OCI-LY1 (cell line): ENCODE measurements around the gene DUSP9.

Experiments
- H2AFZ ChIP-seq: fragments of 200-600 bp; sonication (generic), shearing (Covaris generic); 2 replicates; pipeline ENCODE4 v1.6.0; 2014; ENCODE audit warnings: antibody characterized with exemption, mild to moderate bottlenecking, low read length
- H3F3A ChIP-seq: fragments of 200-600 bp; sonication (generic), shearing (Covaris generic); 2 replicates; pipeline ENCODE4 v1.6.0; 2014; ENCODE audit warnings: mild to moderate bottlenecking, antibody characterized with exemption, low read length, moderate library complexity; ENCODE audit not compliant: insufficient read depth
- H3K27ac ChIP-seq: fragments of 200-600 bp; sonication (generic); 2 replicates; pipeline ENCODE4 v1.5.1; 2014; ENCODE audit warnings: low read length, mixed run types, mild to moderate bottlenecking, low read depth; ENCODE audit not compliant: poor library complexity, severe bottlenecking
- H3K27me3 ChIP-seq: fragments of 200-600 bp; sonication (generic); 2 replicates; pipeline ENCODE4 v1.6.0; 2014; ENCODE audit warnings: antibody characterized with exemption, mild to moderate bottlenecking, low read length, moderate library complexity; ENCODE audit not compliant: insufficient read depth
- H3K36me3 ChIP-seq: fragments of 200-600 bp; sonication (generic); 2 replicates; pipeline ENCODE4 v1.6.1; 2014; ENCODE audit warnings: mild to moderate bottlenecking, antibody characterized with exemption, low read length, moderate library complexity, mixed read lengths; ENCODE audit not compliant: insufficient read depth
- H3K4me1 ChIP-seq: fragments of 200-600 bp; sonication (generic); 2 replicates; pipeline ENCODE4 v1.5.1; 2014; ENCODE audit warnings: mild to moderate bottlenecking, low read length, moderate library complexity; ENCODE audit not compliant: insufficient read depth, severe bottlenecking
- H3K4me2 ChIP-seq: fragments of 200-600 bp; sonication (generic), shearing (Covaris generic); 2 replicates; pipeline ENCODE4 v1.6.1; 2014; ENCODE audit warnings: low read length
- H3K4me3 ChIP-seq: fragments of 200-600 bp; sonication (generic); 2 replicates; pipeline ENCODE4 v1.5.1; 2014; ENCODE audit warnings: low read length, low read depth, mild to moderate bottlenecking, mixed read lengths; ENCODE audit not compliant: poor library complexity, severe bottlenecking
- H3K79me2 ChIP-seq: fragments of 200-600 bp; shearing (Covaris generic); 2 replicates; pipeline ENCODE4 v1.6.1; 2016; ENCODE audit warnings: mixed run types, low read length, mixed read lengths; ENCODE audit not compliant: insufficient read depth
- H3K9ac ChIP-seq: fragments of 200-600 bp; sonication (generic), shearing (Covaris generic); 2 replicates; pipeline ENCODE4 v1.6.1; 2014; ENCODE audit warnings: mild to moderate bottlenecking, low read length, mixed read lengths
- H3K9me2 ChIP-seq: fragments of 200-600 bp; sonication (generic), shearing (Covaris generic); 2 replicates; pipeline ENCODE4 v1.6.1; 2014; ENCODE audit warnings: low read depth, mild to moderate bottlenecking, low read length, mixed read lengths
- H3K9me3 ChIP-seq: fragments of 200-600 bp; shearing (Covaris generic); 2 replicates; pipeline ENCODE4 v1.6.1; 2014; ENCODE audit warnings: low read length, mixed read lengths
- H4K20me1 ChIP-seq: fragments of 200-600 bp; sonication (generic), shearing (Covaris generic); 2 replicates; pipeline ENCODE4 v1.6.0; 2016; ENCODE audit warnings: mild to moderate bottlenecking, low read length; ENCODE audit not compliant: insufficient read depth
- EZH2 ChIP-seq: fragments of 200-600 bp; sonication (generic), shearing (Covaris generic); IDR thresholded peaks from 2 replicates; pipeline ENCODE4 v1.8.0; 2017; ENCODE audit warnings: borderline replicate concordance, mixed run types, mild to moderate bottlenecking, antibody characterized with exemption, low read length, moderate library complexity, mixed read lengths
- TF ChIP-seq, protein P1 (sequence below): fragments of 200-600 bp; sonication (generic), shearing (Covaris generic); IDR thresholded peaks from 2 replicates; pipeline ENCODE4 v1.5.1; 2017; ENCODE audit warnings: mild to moderate bottlenecking, antibody characterized with exemption, low read length, moderate library complexity, mixed read lengths

Gene DUSP9

DNA sequence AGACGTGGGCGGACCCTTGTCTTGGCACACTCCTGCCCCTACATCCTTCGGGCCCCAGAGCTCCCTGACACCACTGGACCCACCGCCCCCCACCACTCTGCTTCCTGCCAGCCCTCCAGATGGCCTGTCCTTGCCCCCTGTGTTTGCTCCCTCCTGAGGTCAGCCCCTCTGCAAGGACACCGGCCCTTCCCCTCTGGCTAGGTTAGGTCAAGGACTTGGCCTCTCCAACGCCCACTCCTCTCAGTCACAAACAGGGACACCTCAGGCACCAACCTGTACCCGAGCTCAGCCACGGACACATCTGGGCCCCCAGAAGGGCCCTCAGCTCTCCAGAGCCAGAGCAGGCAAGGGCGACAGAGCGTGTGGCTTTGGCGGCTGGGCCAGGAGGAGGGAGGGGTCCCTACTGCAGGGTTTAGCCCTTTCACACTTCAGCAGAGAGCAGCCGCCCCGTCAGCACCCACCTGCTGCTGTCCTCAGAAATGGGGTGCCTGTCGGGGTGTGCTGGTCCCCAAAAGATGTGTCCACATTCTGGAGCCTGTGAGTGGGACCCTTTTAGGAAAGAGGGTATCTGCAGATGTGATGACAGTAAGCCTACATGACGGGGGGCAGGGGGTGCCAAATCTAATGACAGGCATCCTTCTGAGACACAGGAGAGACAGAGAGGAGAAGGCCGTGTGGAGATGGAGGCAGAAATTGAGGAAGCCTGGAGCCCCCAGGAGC is 23.5 kb upstream of the DUSP9 start:
- Histone ChIP-seq H3K4me1 (no peaks in the 10 kb centered on the region), H3K36me3 (no peaks in the 10 kb centered on the region), H3K4me3 (no peak overlapping the region), H3K27me3 (no peaks in the 10 kb centered on the region), H3K9me2 (no peaks in the 10 kb centered on the region), H3K4me2 (no peak overlapping the region), H3K27ac (no peak overlapping the region), H3F3A (no peaks in the 10 kb centered on the region), H2AFZ (no peak overlapping the region), H4K20me1 (no peaks in the 10 kb centered on the region), H3K9me3 (no peaks in the 10 kb centered on the region), H3K79me2 (no peaks in the 10 kb centered on the region), H3K9ac (no peak overlapping the region)
- no peak for TF ChIP-seq EZH2
- TF ChIP-seq, protein P1, sequence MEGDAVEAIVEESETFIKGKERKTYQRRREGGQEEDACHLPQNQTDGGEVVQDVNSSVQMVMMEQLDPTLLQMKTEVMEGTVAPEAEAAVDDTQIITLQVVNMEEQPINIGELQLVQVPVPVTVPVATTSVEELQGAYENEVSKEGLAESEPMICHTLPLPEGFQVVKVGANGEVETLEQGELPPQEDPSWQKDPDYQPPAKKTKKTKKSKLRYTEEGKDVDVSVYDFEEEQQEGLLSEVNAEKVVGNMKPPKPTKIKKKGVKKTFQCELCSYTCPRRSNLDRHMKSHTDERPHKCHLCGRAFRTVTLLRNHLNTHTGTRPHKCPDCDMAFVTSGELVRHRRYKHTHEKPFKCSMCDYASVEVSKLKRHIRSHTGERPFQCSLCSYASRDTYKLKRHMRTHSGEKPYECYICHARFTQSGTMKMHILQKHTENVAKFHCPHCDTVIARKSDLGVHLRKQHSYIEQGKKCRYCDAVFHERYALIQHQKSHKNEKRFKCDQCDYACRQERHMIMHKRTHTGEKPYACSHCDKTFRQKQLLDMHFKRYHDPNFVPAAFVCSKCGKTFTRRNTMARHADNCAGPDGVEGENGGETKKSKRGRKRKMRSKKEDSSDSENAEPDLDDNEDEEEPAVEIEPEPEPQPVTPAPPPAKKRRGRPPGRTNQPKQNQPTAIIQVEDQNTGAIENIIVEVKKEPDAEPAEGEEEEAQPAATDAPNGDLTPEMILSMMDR = no peak

DNA sequence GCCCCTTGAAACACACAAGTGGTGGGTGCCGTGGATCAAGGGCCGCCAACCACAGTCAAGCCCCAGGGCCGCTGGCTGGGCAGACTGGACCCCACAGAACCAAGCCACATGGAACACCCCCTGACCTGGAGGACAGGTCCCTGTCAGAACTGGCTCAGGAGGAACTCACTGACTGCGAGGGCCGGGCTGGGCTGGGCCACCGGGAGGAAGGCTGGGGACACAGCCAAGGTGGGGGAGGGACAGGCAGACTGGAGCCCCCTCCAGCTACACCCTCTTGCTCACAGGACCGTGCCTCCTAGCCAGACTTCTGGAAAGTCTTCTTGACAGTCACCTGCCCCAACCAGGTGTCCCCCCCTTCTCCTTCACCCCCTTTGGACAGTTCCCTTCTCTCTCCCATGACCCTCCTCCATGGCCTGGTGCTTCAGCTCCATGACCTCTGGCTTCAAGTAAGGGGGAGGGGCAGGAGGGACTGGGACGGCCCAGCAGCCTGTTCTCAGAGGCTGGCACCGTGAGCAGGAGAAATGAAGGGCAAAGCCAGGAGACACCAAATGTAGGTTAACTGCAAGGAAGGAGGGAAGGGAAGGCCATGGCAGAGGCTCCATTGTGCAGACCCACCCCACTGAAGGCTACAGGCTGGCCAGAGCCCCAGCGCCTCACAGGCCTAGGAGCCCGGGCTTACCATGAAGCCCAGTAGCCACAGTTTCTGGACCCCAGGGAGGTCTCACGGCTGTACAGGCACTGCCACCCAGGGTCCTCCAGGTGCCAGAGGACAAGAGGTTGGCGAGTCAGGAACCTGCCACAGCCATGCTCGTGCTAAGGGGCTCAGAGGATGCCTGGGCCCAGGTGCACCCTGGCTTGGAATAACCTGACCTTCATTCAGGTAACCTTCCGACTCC is 22.6 kb upstream of the DUSP9 start:
- no peaks in the 10 kb centered on the region for H3K27me3 ChIP-seq
- no peaks in the 10 kb centered on the region for H3K79me2 ChIP-seq
- H3K9ac ChIP-seq = no peak overlapping the region
- H3K4me2 ChIP-seq = no peak overlapping the region
- no peaks in the 10 kb centered on the region for H3K4me1 ChIP-seq
- no peaks in the 10 kb centered on the region for H4K20me1 ChIP-seq
- H3K9me2 ChIP-seq = no peaks in the 10 kb centered on the region
- no peak overlapping the region for H2AFZ ChIP-seq
- no peak overlapping the region for H3K4me3 ChIP-seq
- no peak for TF ChIP-seq EZH2
- TF ChIP-seq, protein P1 = no peak
- H3F3A ChIP-seq = no peaks in the 10 kb centered on the region
- H3K27ac ChIP-seq = no peak overlapping the region
- no peaks in the 10 kb centered on the region for H3K36me3 ChIP-seq
- no peaks in the 10 kb centered on the region for H3K9me3 ChIP-seq

DNA sequence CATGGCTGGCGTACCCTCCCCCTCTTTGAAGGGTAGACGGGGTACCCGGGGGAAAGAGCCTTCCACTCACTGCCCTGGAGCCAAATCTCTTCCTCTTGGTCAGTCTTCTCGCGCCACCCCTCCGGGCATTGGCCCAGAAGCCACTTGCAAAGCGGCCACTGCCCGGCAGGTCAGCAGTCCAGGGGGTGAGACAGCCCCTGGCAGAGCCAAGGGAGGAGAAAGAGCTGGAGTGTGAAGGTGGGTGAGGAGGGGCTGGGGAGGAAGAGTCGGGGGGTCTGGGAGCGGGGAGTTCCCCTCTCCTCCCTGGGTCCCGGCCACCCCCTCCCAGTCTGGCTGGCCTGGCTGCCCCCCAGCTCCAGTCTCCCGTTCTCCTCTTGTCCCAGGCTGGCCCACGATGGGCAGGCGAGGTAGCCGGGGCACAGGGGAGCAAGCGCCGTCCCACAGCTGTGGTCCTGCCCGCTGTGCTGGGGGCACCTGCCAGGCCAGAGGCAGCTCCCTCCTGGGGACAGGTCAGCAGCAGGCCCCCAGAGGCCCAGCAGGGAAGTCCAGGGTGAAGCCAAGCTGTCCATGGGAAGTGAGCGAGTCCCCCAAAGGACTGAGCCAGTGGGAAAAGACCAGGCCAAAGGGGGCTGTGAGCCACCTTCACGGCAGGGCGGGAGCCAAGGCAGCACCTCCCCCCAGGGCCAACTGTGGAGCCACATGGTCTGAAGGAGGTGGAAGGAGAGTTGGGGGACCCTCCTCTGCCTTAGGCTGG is 21.6 kb upstream of the DUSP9 start:
- Histone ChIP-seq H3K27me3 (no peaks in the 10 kb centered on the region), H3K79me2 (no peaks in the 10 kb centered on the region), H4K20me1 (no peaks in the 10 kb centered on the region), H3K4me3 (no peak overlapping the region), H3K27ac (no peak overlapping the region), H3K9me2 (no peaks in the 10 kb centered on the region), H3K4me2 (no peak overlapping the region), H3K36me3 (no peaks in the 10 kb centered on the region), H3K9me3 (no peaks in the 10 kb centered on the region), H3K9ac (no peak overlapping the region), H3F3A (no peaks in the 10 kb centered on the region), H2AFZ (no peak overlapping the region), H3K4me1 (no peaks in the 10 kb centered on the region)
- TF ChIP-seq, protein P1 = no peak
- TF ChIP-seq EZH2 = no peak
